GM23338 (cell line): ENCODE measurements around the gene VDR. TPM values are rescaled to one million over a fixed set of nuclear protein-coding genes. Genes with fewer than 3 reads are reported as not detected.

Experiments
- ATAC-seq: fragments of 200-7000 bp; cut with Tn5 transposase; 3 replicates; pipeline ENCODE4 v1.9.1; 2020
- DNase-seq: peaks from one replicate; pipeline ENCODE4 v3.0.0-alpha.2; 2015; ENCODE audit warnings: low spot score
- H2AFZ ChIP-seq: fragments of 200-600 bp; sonication (generic); 2 replicates; pipeline ENCODE4 v1.8.0; 2016; ENCODE audit warnings: antibody characterized with exemption, mild to moderate bottlenecking, moderate library complexity
- H3F3A ChIP-seq: fragments of 200-600 bp; sonication (generic); replicated peaks from 2 replicates; pipeline ENCODE4 v1.8.0; 2017; ENCODE audit warnings: antibody characterized with exemption, mixed run types, low read depth
- H3K27ac ChIP-seq: fragments of 200-600 bp; sonication (generic); 2 replicates; pipeline ENCODE4 v1.6.1; 2016; ENCODE audit warnings: low read depth
- H3K27me3 ChIP-seq: fragments of 200-600 bp; sonication (generic); 2 replicates; pipeline ENCODE4 v1.8.0; 2016; ENCODE audit warnings: mild to moderate bottlenecking, mixed run types, moderate library complexity; ENCODE audit not compliant: insufficient read depth
- H3K36me3 ChIP-seq: fragments of 200-600 bp; sonication (generic); 2 replicates; pipeline ENCODE4 v1.8.0; 2016; ENCODE audit warnings: mild to moderate bottlenecking; ENCODE audit not compliant: insufficient read depth
- H3K4me1 ChIP-seq: fragments of 200-600 bp; sonication (generic); 2 replicates; pipeline ENCODE4 v1.8.0; 2016; ENCODE audit warnings: mild to moderate bottlenecking, moderate library complexity; ENCODE audit not compliant: insufficient read depth
- H3K4me2 ChIP-seq: fragments of 200-600 bp; sonication (generic); 2 replicates; pipeline ENCODE4 v1.7.1; 2017; ENCODE audit warnings: mixed run types
- H3K4me3 ChIP-seq: fragments of 200-600 bp; sonication (generic); 2 replicates; pipeline ENCODE4 v1.6.1; 2016; ENCODE audit warnings: mixed run types
- H3K79me2 ChIP-seq: fragments of 200-600 bp; sonication (generic); replicated peaks from 2 replicates; pipeline ENCODE4 v1.8.0; 2017; ENCODE audit warnings: mild to moderate bottlenecking; ENCODE audit not compliant: insufficient read depth
- H3K9me2 ChIP-seq: fragments of 200-600 bp; sonication (generic); 2 replicates; pipeline ENCODE4 v1.8.0; 2017; ENCODE audit not compliant: insufficient read depth
- H4K20me1 ChIP-seq: fragments of 200-600 bp; sonication (generic); replicated peaks from 2 replicates; pipeline ENCODE4 v1.8.0; 2017; ENCODE audit warnings: mild to moderate bottlenecking; ENCODE audit not compliant: insufficient read depth
- H3K27ac Mint-ChIP-seq: 2 replicates; pipeline ENCODE4 v1.8.0; 2020; ENCODE audit warnings: inconsistent platforms, mild to moderate bottlenecking, moderate library complexity, mixed read lengths
- H3K27me3 Mint-ChIP-seq: 3 replicates; pipeline ENCODE4 v1.8.0; 2022; ENCODE audit warnings: low read depth, mild to moderate bottlenecking, moderate library complexity, mixed read lengths, inconsistent platforms; ENCODE audit not compliant: insufficient read depth, poor library complexity
- H3K36me3 Mint-ChIP-seq: 3 replicates; pipeline ENCODE4 v1.8.0; 2021; ENCODE audit warnings: low read depth, mild to moderate bottlenecking, inconsistent platforms, moderate library complexity, mixed read lengths
- H3K4me1 Mint-ChIP-seq: 3 replicates; pipeline ENCODE4 v1.8.0; 2020; ENCODE audit warnings: mild to moderate bottlenecking, inconsistent platforms, mixed read lengths
- H3K4me3 Mint-ChIP-seq: 3 replicates; pipeline ENCODE4 v1.8.0; 2021; ENCODE audit warnings: moderate library complexity, mild to moderate bottlenecking, inconsistent platforms, mixed read lengths
- H3K9me3 Mint-ChIP-seq: 3 replicates; pipeline ENCODE4 v1.8.0; 2020; ENCODE audit warnings: moderate library complexity, mild to moderate bottlenecking, inconsistent platforms, mixed read lengths
- CTCF ChIP-seq, 2 experiments: fragments of 200-600 bp in 1 of 2; sonication (generic) in 1 of 2; conservative IDR thresholded peaks; 2 replicates each; pipeline versions ENCODE4 v1.5.1 to v1.6.1; 2016 to 2017; ENCODE audit warnings: antibody characterized with exemption in 2 of 2, low read depth in 2 of 2, mild to moderate bottlenecking in 2 of 2, moderate library complexity in 1 of 2
- ETS1 ChIP-seq: IDR thresholded peaks from 2 replicates; pipeline ENCODE4 v1.6.1; 2016; ENCODE audit warnings: antibody characterized with exemption
- NANOG ChIP-seq: IDR thresholded peaks from 2 replicates; pipeline ENCODE4 v1.6.1; 2016; ENCODE audit warnings: antibody characterized with exemption, borderline replicate concordance
- REST ChIP-seq: IDR thresholded peaks from one replicate; pipeline ENCODE4 v1.6.1; 2018; ENCODE audit warnings: antibody characterized with exemption; ENCODE audit not compliant: unreplicated experiment
- STAT1 ChIP-seq: IDR thresholded peaks from one replicate; pipeline ENCODE4 v1.6.1; 2016; ENCODE audit warnings: antibody characterized with exemption; ENCODE audit not compliant: unreplicated experiment
- polyA plus RNA-seq: library from polyadenylated mRNA; unstranded; fragments of >200 nt; fragmentation: Nextera tagmentation; extraction: Ambion mirVana; gene quantifications from 2 replicates; pipeline ENCODE4 v1.2.1, GENCODE V29; 2016
- total RNA-seq: library from RNA; depleted of rRNA; stranded (reverse); fragments of >200 nt; shearing (Covaris generic); gene quantifications from 2 replicates; pipeline ENCODE4 v1.2.3, GENCODE V29; 2014

The VDR gene
- total and polyA plus RNA-seq, 2 experiments from 2014 or later = 0.37 to 1.4 TPM

- H3K27me3 Mint-ChIP-seq = peaks cover 13% of the 10 kb centered on the region
- H3K4me2 ChIP-seq = no peak overlapping the region
Measured at GRCh38 chr12:47883663-47884195, 21.1 kb downstream of the VDR start.

GRCh38 chr12:47882781-47883546 lies 21.8 kb downstream of the VDR start:
- peak; percentile 75 for ATAC-seq

More at GRCh38 chr12:47883663-47884195, 21.1 kb downstream of the VDR start:
- Histone ChIP-seq H3K79me2 (no peaks in the 10 kb centered on the region), H3F3A (no peaks in the 10 kb centered on the region), H3K4me3 (no peak overlapping the region), H4K20me1 (no peaks in the 10 kb centered on the region), H3K27ac (no peak overlapping the region), H3K4me1 (peaks cover 6% of the 10 kb centered on the region; the same call in 1 of the 2 replicates), H3K36me3 (no peaks in the 10 kb centered on the region), H3K9me2 (no peaks in the 10 kb centered on the region), H2AFZ (no peak overlapping the region), H3K27me3 (no peaks in the 10 kb centered on the region)
- H3K27ac Mint-ChIP-seq = no peak overlapping the region
- no peaks in the 10 kb centered on the region for H3K36me3 Mint-ChIP-seq
- no peaks in the 10 kb centered on the region for H3K9me3 Mint-ChIP-seq
- DNase-seq = no peak
- no peak overlapping the region for H3K4me3 Mint-ChIP-seq
- H3K4me1 Mint-ChIP-seq = peaks cover 14% of the 10 kb centered on the region
- ATAC-seq = no peak
- TF ChIP-seq ETS1 (no peak), STAT1 (no peak), REST (no peak)

More at GRCh38 chr12:47882781-47883546, 21.8 kb downstream of the VDR start:
- H3K79me2 ChIP-seq = no peaks in the 10 kb centered on the region
- no peak overlapping the region for H3K4me3 ChIP-seq
- no peaks in the 10 kb centered on the region for H3K9me2 ChIP-seq
- Mint-ChIP-seq H3K36me3 (no peaks in the 10 kb centered on the region), H3K4me1 (peaks cover 14% of the 10 kb centered on the region), H3K27me3 (peaks cover 15% of the 10 kb centered on the region), H3K4me3 (no peak overlapping the region), H3K27ac (no peak overlapping the region), H3K9me3 (no peaks in the 10 kb centered on the region)
- no peak overlapping the region for H3K27ac ChIP-seq
- no peaks in the 10 kb centered on the region for H3F3A ChIP-seq
- peaks cover 6% of the 10 kb centered on the region; the same call in 1 of the 2 replicates for H3K4me1 ChIP-seq
- H3K36me3 ChIP-seq = no peaks in the 10 kb centered on the region
- TF ChIP-seq CTCF (conservative IDR thresholded peaks at IDR 0.05; ENCODE audit: low read depth in 2 of 2) = no peak
- TF ChIP-seq NANOG = no peak
- no peaks in the 10 kb centered on the region for H4K20me1 ChIP-seq
- H3K27me3 ChIP-seq = no peaks in the 10 kb centered on the region
- H2AFZ ChIP-seq = peak overlapping the region; percentile 74; the same call in 1 of the 2 replicates
- peak; percentile 11 for DNase-seq
- H3K4me2 ChIP-seq = no peak overlapping the region
